HEK293 (cell line): ENCODE data around the gene TMIGD2.

Experiments used
- CTCF ChIA-PET: fragments of 350-600 bp; formaldehyde crosslinking; extraction: SDS; loops from one replicate; lab custom pipeline; 2021; ENCODE audit warnings: antibody characterized with exemption; lab: Yijun Ruan, JAX
- POLR2A ChIA-PET: fragments of 300-600 bp; formaldehyde crosslinking; extraction: SDS; loops from one replicate; lab custom pipeline; 2020; ENCODE audit warnings: antibody characterized with exemption, inconsistent platforms; lab: Yijun Ruan, JAX
- H3K27ac ChIP-seq: fragments of 200-500 bp; sonication (Bioruptor generic); 2 replicates; pipeline ENCODE4 v1.5.1; 2014; ENCODE audit warnings: low read depth, low read length, control low read depth, inconsistent platforms; ENCODE audit errors: extremely low read depth
- H3K36me3 ChIP-seq, 2 experiments: fragments of 200-500 bp in 1 of 2; sonication (Bioruptor generic) in 1 of 2; 1 replicate in 1 of 2; 2 replicates in 1 of 2; pipeline ENCODE4 v1.5.1; 2014 to 2017; ENCODE audit warnings: inconsistent platforms in 2 of 2, low read length in 2 of 2; ENCODE audit not compliant: control insufficient read depth in 2 of 2, insufficient read depth in 1 of 2
- H3K4me1 ChIP-seq: fragments of 200-500 bp; sonication (Bioruptor generic); 2 replicates; pipeline ENCODE4 v1.5.1; 2014; ENCODE audit warnings: mild to moderate bottlenecking, low read length, inconsistent platforms; ENCODE audit not compliant: control insufficient read depth, insufficient read depth
- H3K4me3 ChIP-seq: 2 replicates; pipeline ENCODE4 v1.5.1; 2011; ENCODE audit warnings: low read depth, mild to moderate bottlenecking, control low read depth, low read length, moderate library complexity
- H3K9me3 ChIP-seq: fragments of 200-500 bp; sonication (Bioruptor generic); 2 replicates; pipeline ENCODE4 v1.5.1; 2014; ENCODE audit warnings: low read depth, low read length, inconsistent platforms; ENCODE audit not compliant: control insufficient read depth, insufficient read depth
- PRDM1 ChIP-seq: fragments of 450-650 bp; formaldehyde crosslinking; IDR thresholded peaks from 2 replicates; pipeline ENCODE4; 2016; ENCODE audit warnings: missing biosample characterization, missing genetic modification characterization
- ZNF140 ChIP-seq: fragments of 450-650 bp; formaldehyde crosslinking; IDR thresholded peaks from 2 replicates; pipeline ENCODE4 v1.5.1; 2016; ENCODE audit warnings: missing biosample characterization, missing genetic modification characterization
- ZNF2 ChIP-seq: fragments of 450-650 bp; formaldehyde crosslinking; IDR thresholded peaks from 2 replicates; pipeline ENCODE4 v1.5.1; 2016; ENCODE audit warnings: missing biosample characterization, missing genetic modification characterization
- ZNF394 ChIP-seq: fragments of 450-650 bp; formaldehyde crosslinking; IDR thresholded peaks from 2 replicates; pipeline ENCODE4 v1.5.1; 2016; ENCODE audit warnings: missing biosample characterization, missing genetic modification characterization, mild to moderate bottlenecking, moderate library complexity, borderline replicate concordance
- ZNF510 ChIP-seq: fragments of 450-650 bp; formaldehyde crosslinking; IDR thresholded peaks from 2 replicates; pipeline ENCODE4 v1.5.1; 2018; ENCODE audit warnings: mild to moderate bottlenecking, missing genetic modification characterization, missing biosample characterization; ENCODE audit not compliant: insufficient replicate concordance
- ZNF544 ChIP-seq: fragments of 450-650 bp; formaldehyde crosslinking; IDR thresholded peaks from 2 replicates; pipeline ENCODE4 v1.5.0; 2017; ENCODE audit warnings: missing biosample characterization, missing genetic modification characterization
- ZNF629 ChIP-seq: fragments of 450-650 bp; formaldehyde crosslinking; IDR thresholded peaks from 2 replicates; pipeline ENCODE4 v1.5.1; 2017; ENCODE audit warnings: missing biosample characterization, missing genetic modification characterization
- ZSCAN30 ChIP-seq: fragments of 450-650 bp; IDR thresholded peaks from 2 replicates; pipeline ENCODE4 v1.5.1; 2018; ENCODE audit warnings: missing biosample characterization, mild to moderate bottlenecking, missing genetic modification characterization, moderate library complexity
- TF ChIP-seq, protein P1 (sequence below): fragments of 450-650 bp; formaldehyde crosslinking; IDR thresholded peaks from 2 replicates; pipeline ENCODE4 v1.5.1; 2016; ENCODE audit warnings: missing biosample characterization, missing genetic modification characterization
- TF ChIP-seq, protein P2 (sequence below): fragments of 450-650 bp; formaldehyde crosslinking; IDR thresholded peaks from 2 replicates; pipeline ENCODE4 v1.5.1; 2017; ENCODE audit warnings: missing biosample characterization, missing genetic modification characterization
- TF ChIP-seq, protein P3 (sequence below): fragments of 450-650 bp; formaldehyde crosslinking; IDR thresholded peaks from 2 replicates; pipeline ENCODE4 v1.5.1; 2016; ENCODE audit warnings: missing biosample characterization, missing genetic modification characterization, borderline replicate concordance

Gene TMIGD2

DNA sequence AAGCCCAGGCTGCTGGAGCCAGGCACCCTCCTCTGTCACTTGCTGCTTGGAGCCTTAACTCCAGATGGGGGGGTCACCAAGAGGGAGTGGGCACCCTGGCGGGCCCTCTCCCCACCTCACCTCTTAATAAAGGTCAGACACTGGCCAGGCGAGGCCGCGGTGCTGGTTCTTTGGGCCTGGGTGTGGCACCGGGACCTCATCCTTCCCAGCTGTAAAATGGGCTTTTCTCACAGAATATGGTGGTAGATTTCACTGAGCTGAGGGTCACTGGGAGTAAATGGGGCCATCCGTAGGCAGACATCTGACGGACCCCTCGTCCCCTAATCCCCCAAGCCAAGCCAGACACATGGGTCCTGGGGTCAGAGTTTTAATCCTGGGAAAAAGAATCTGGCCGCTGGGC lies 21.5 kb upstream of the TMIGD2 start (continued):
- TF ChIP-seq, protein P1, sequence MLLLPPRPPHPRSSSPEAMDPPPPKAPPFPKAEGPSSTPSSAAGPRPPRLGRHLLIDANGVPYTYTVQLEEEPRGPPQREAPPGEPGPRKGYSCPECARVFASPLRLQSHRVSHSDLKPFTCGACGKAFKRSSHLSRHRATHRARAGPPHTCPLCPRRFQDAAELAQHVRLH (tag by site-specific recombination) = no peak
- TF ChIP-seq ZNF629 = no peak
- TF ChIP-seq, protein P2, sequence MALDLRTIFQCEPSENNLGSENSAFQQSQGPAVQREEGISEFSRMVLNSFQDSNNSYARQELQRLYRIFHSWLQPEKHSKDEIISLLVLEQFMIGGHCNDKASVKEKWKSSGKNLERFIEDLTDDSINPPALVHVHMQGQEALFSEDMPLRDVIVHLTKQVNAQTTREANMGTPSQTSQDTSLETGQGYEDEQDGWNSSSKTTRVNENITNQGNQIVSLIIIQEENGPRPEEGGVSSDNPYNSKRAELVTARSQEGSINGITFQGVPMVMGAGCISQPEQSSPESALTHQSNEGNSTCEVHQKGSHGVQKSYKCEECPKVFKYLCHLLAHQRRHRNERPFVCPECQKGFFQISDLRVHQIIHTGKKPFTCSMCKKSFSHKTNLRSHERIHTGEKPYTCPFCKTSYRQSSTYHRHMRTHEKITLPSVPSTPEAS (tag by site-specific recombination) = no peak

DNA sequence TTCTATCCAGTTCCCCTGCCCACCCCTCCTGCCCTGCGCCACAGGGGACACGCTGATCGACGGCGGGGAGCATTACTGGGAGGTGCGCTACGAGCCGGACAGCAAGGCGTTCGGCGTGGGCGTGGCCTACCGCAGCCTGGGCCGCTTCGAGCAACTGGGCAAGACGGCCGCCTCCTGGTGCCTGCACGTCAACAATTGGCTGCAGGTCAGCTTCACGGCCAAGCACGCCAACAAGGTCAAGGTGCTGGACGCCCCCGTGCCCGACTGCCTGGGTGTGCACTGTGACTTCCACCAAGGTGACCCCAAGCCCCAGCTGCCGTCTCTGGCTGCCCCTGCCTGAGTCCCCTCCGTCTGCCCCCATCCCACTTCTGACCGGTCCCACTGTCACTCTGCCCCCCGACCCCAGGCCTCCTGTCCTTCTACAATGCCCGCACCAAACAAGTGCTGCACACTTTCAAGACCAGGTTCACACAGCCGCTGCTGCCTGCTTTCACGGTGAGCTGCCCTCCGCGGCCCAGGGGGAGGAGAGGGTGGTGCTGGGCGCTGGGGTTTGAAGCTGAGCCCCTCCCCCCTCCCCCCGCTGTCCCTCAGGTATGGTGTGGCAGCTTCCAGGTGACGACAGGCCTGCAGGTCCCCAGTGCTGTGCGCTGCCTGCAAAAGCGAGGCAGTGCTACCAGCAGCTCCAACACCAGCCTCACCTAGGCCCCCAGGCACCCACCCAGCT lies 20.9 kb upstream of the TMIGD2 start:
- Histone ChIP-seq H3K27ac (no peak overlapping the region), H3K9me3 (no peaks in the 10 kb centered on the region), H3K4me3 (no peak overlapping the region), H3K4me1 (no peaks in the 10 kb centered on the region), H3K36me3 (peaks cover 1 to 9% of the 10 kb centered on the region in 2 experiments; a peak in 2 of 3 replicates)
- POLR2A ChIA-PET = interaction anchor here (3.8 to 4.1 kb wide), 2 partner anchors 20 kb away, joined by 16 to 29 read pairs; partner anchors contain the start of gene MPND
- CTCF ChIA-PET = interaction anchor here (0.6 to 2.3 kb wide), 4 partner anchors 30 to 313 kb away, joined by 3 to 12 read pairs (median 4); partner anchors contain the start of gene SH3GL1
- TF ChIP-seq, protein P2 (tag by site-specific recombination) = no peak

DNA sequence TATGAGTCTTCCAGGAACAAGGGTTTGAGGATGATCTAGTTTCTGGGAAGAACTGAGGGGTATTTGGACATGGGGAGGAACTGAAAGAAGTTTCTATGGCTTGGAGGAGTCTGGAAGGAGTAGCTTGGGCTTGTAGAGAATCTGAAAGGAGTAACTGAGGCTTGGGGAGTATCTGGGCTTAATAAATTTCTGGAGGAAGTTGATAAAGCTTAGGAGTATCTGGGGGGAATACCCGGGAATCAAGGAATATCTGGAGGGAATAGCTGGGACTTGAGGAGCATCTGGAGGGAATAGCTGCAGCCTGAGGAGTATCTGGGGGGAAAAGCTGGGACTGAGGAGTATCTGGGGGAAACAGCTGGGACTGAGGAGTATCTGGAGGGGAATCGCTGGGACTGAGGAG lies 18.2 kb upstream of the TMIGD2 start:
- H3K4me3 ChIP-seq = no peak overlapping the region

More for the DNA sequence above, 18.2 kb upstream of the TMIGD2 start:
- Histone ChIP-seq H3K4me1 (no peaks in the 10 kb centered on the region), H3K9me3 (no peaks in the 10 kb centered on the region), H3K36me3 (peaks cover 6 to 22% of the 10 kb centered on the region in 2 experiments; a peak in 2 of 3 replicates), H3K27ac (no peak overlapping the region)
- POLR2A ChIA-PET = interaction anchor here (0.6 to 4.1 kb wide), 3 partner anchors 12 to 43 kb away, joined by 4 to 29 read pairs (median 4); partner anchors contain the start of gene MPND
- no peak for TF ChIP-seq PRDM1 (tag by site-specific recombination)
- no peak for TF ChIP-seq ZNF544
- no peak for TF ChIP-seq ZNF140 (tag by site-specific recombination)
- no peak for TF ChIP-seq ZNF510 (tag by site-specific recombination)
- no peak for TF ChIP-seq ZNF2 (tag by site-specific recombination)
- TF ChIP-seq ZNF394 = peak; percentile 55
- TF ChIP-seq, protein P3, sequence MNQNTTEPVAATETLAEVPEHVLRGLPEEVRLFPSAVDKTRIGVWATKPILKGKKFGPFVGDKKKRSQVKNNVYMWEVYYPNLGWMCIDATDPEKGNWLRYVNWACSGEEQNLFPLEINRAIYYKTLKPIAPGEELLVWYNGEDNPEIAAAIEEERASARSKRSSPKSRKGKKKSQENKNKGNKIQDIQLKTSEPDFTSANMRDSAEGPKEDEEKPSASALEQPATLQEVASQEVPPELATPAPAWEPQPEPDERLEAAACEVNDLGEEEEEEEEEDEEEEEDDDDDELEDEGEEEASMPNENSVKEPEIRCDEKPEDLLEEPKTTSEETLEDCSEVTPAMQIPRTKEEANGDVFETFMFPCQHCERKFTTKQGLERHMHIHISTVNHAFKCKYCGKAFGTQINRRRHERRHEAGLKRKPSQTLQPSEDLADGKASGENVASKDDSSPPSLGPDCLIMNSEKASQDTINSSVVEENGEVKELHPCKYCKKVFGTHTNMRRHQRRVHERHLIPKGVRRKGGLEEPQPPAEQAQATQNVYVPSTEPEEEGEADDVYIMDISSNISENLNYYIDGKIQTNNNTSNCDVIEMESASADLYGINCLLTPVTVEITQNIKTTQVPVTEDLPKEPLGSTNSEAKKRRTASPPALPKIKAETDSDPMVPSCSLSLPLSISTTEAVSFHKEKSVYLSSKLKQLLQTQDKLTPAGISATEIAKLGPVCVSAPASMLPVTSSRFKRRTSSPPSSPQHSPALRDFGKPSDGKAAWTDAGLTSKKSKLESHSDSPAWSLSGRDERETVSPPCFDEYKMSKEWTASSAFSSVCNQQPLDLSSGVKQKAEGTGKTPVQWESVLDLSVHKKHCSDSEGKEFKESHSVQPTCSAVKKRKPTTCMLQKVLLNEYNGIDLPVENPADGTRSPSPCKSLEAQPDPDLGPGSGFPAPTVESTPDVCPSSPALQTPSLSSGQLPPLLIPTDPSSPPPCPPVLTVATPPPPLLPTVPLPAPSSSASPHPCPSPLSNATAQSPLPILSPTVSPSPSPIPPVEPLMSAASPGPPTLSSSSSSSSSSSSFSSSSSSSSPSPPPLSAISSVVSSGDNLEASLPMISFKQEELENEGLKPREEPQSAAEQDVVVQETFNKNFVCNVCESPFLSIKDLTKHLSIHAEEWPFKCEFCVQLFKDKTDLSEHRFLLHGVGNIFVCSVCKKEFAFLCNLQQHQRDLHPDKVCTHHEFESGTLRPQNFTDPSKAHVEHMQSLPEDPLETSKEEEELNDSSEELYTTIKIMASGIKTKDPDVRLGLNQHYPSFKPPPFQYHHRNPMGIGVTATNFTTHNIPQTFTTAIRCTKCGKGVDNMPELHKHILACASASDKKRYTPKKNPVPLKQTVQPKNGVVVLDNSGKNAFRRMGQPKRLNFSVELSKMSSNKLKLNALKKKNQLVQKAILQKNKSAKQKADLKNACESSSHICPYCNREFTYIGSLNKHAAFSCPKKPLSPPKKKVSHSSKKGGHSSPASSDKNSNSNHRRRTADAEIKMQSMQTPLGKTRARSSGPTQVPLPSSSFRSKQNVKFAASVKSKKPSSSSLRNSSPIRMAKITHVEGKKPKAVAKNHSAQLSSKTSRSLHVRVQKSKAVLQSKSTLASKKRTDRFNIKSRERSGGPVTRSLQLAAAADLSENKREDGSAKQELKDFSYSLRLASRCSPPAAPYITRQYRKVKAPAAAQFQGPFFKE (tag by site-specific recombination) = no peak
- TF ChIP-seq ZSCAN30 (tag by site-specific recombination) = no peak
- CTCF ChIA-PET = interaction anchor here (0.7 to 1.3 kb wide), 2 partner anchors 53 to 135 kb away, joined by 4 to 8 read pairs; no protein-coding TSS in a partner anchor
